M059J (cell line): ENCODE measurements around the gene DGKD. TPM values are rescaled to one million over a fixed set of nuclear protein-coding genes. Genes with fewer than 3 reads are reported as not detected.

Experiments
- DNase-seq: peaks from one replicate; pipeline ENCODE4 v3.0.0-alpha.2; 2012; ENCODE audit warnings: low read depth
- total RNA-seq: library from RNA; depleted of rRNA; stranded (reverse); fragments of >200 nt; shearing (Covaris generic); gene quantifications from 2 replicates; pipeline ENCODE4 v1.2.3, GENCODE V29; 2014

The DGKD gene
- total RNA-seq, 1 experiment from 2014 or later = 16.5 TPM

GRCh38 chr2:233445152-233445830 lies 91.0 kb downstream of the DGKD start:
- DNase-seq = no peak

- DNase-seq = peak; percentile 18
Measured at GRCh38 chr2:233446121-233446520, 91.8 kb downstream of the DGKD start.

- no peak for DNase-seq
Measured at GRCh38 chr2:233446606-233447305, 92.5 kb downstream of the DGKD start.

- DNase-seq = no peak
Measured at GRCh38 chr2:233447506-233448219, 93.4 kb downstream of the DGKD start.

- peak; percentile 18 for DNase-seq
Measured at GRCh38 chr2:233448220-233448559, 93.9 kb downstream of the DGKD start.

GRCh38 chr2:233448575-233448974 lies 94.3 kb downstream of the DGKD start:
- no peak for DNase-seq

GRCh38 chr2:233449081-233449901 lies 95.0 kb downstream of the DGKD start:
- peak; percentile 22 for DNase-seq

- DNase-seq = no peak
Measured at GRCh38 chr2:233449921-233450863, 95.9 kb downstream of the DGKD start.

GRCh38 chr2:233450864-233451575 lies 96.7 kb downstream of the DGKD start:
- DNase-seq = no peak

- DNase-seq = no peak
Measured at GRCh38 chr2:233451950-233452349, 97.7 kb downstream of the DGKD start.

- no peak for DNase-seq
Measured at GRCh38 chr2:233453111-233453915, 99.0 kb downstream of the DGKD start.

- DNase-seq = no peak
Measured at GRCh38 chr2:233453916-233454315, 99.6 kb downstream of the DGKD start.

GRCh38 chr2:233455006-233455405 lies 100.7 kb downstream of the DGKD start:
- DNase-seq = no peak

GRCh38 chr2:233455491-233455890 lies 101.2 kb downstream of the DGKD start:
- DNase-seq = no peak

- DNase-seq = no peak
Measured at GRCh38 chr2:233456111-233456510, 101.8 kb downstream of the DGKD start.

GRCh38 chr2:233456934-233457333 lies 102.6 kb downstream of the DGKD start:
- no peak for DNase-seq

GRCh38 chr2:233457356-233457755 lies 103.1 kb downstream of the DGKD start:
- DNase-seq = no peak

- no peak for DNase-seq
Measured at GRCh38 chr2:233458031-233458610, 103.8 kb downstream of the DGKD start.

- no peak for DNase-seq
Measured at GRCh38 chr2:233458826-233459225, 104.5 kb downstream of the DGKD start.
